Endothelial cell of umbilical vein (primary cell): ENCODE data around the gene CCM2. TPM values are rescaled to one million over a fixed set of nuclear protein-coding genes. Genes with fewer than 3 reads are reported as not detected.

Experiments
- BruUV-seq: library from RNA; stranded (reverse); fragments of 400-500 nt; replicated peaks from 2 replicates; lab custom pipeline; 2021; lab: Mats Ljungman, UMichigan
- CTCF ChIA-PET: fragments of 300-600, 350-600 bp; sonication (Branson Sonifier 250); formaldehyde crosslinking; loops from one replicate; lab custom pipeline; 2021; ENCODE audit warnings: antibody characterized with exemption, inconsistent platforms; lab: Charles Lee
- POLR2A ChIA-PET: fragments of 300-600, 350-600 bp; sonication (Branson Sonifier 250); formaldehyde crosslinking; loops from one replicate; lab custom pipeline; 2021; ENCODE audit warnings: antibody characterized with exemption, inconsistent platforms; lab: Charles Lee
- DNase-seq: peaks from one replicate; pipeline ENCODE4 v3.0.0-alpha.2; 2011; ENCODE audit warnings: low read depth, low spot score
- FAIRE-seq: peaks from 2 replicates; lab custom pipeline; 2011; peaks lifted over from hg19 to GRCh38; lab: Jason Lieb, UNC
- H2AFZ ChIP-seq: 2 replicates; pipeline ENCODE4 v1.6.0; 2012; ENCODE audit warnings: low read depth, low read length, control low read depth, inconsistent platforms
- H3K27ac ChIP-seq: 2 replicates; pipeline ENCODE4 v1.5.1; 2011; ENCODE audit warnings: low read depth, mild to moderate bottlenecking, control low read depth, low read length, moderate library complexity; ENCODE audit not compliant: insufficient read depth
- H3K27me3 ChIP-seq, 2 experiments: 2 replicates each; pipeline versions ENCODE4 v1.6.0 to v1.6.1; 2011; ENCODE audit warnings: low read length in 2 of 2, mixed read lengths in 1 of 2; ENCODE audit not compliant: control insufficient read depth in 2 of 2, insufficient read depth in 2 of 2
- H3K36me3 ChIP-seq, 2 experiments: 2 replicates in 1 of 2; 3 replicates in 1 of 2; pipeline ENCODE4 v1.5.1; 2011; ENCODE audit warnings: low read length in 2 of 2, mild to moderate bottlenecking in 1 of 2, moderate library complexity in 1 of 2; ENCODE audit not compliant: control insufficient read depth in 2 of 2, insufficient read depth in 2 of 2; ENCODE audit errors: extremely low read depth in 1 of 2
- H3K4me1 ChIP-seq: 3 replicates; pipeline ENCODE4 v1.5.1; 2011; ENCODE audit warnings: mild to moderate bottlenecking, low read length; ENCODE audit not compliant: control insufficient read depth, insufficient read depth; ENCODE audit errors: extremely low read depth
- H3K4me2 ChIP-seq: 2 replicates; pipeline ENCODE4 v1.6.1; 2011; ENCODE audit warnings: low read length, control low read depth, mixed read lengths; ENCODE audit not compliant: insufficient read depth
- H3K4me3 ChIP-seq, 3 experiments: fragments of 200-600 bp in 1 of 3; sonication (generic), shearing (Covaris generic) in 1 of 3; replicated peaks in 1 of 3; 2 replicates each; pipeline ENCODE4 v1.5.1; 2011 to 2016; ENCODE audit warnings: control low read depth in 3 of 3, low read length in 3 of 3, mild to moderate bottlenecking in 2 of 3, inconsistent platforms in 1 of 3, low read depth in 1 of 3, moderate library complexity in 1 of 3; ENCODE audit not compliant: insufficient read depth in 1 of 3
- H3K79me2 ChIP-seq: 2 replicates; pipeline ENCODE4 v1.6.0; 2012; ENCODE audit warnings: low read length, inconsistent platforms; ENCODE audit not compliant: control insufficient read depth, insufficient read depth
- H3K9ac ChIP-seq: replicated peaks from 2 replicates; pipeline ENCODE3; 2011; ENCODE audit warnings: low read length, control low read depth; ENCODE audit not compliant: insufficient read depth; ENCODE audit errors: extremely low read depth
- H3K9me1 ChIP-seq: replicated peaks from 3 replicates; pipeline ENCODE4 v1.6.0; 2011; ENCODE audit warnings: mild to moderate bottlenecking, low read length; ENCODE audit not compliant: control insufficient read depth, insufficient read depth; ENCODE audit errors: extremely low read depth
- H3K9me3 ChIP-seq: replicated peaks from 2 replicates; pipeline ENCODE4 v1.5.1; 2012; ENCODE audit warnings: low read length, inconsistent platforms; ENCODE audit not compliant: control insufficient read depth, insufficient read depth
- H4K20me1 ChIP-seq: replicated peaks from 2 replicates; pipeline ENCODE3; 2011; ENCODE audit warnings: mild to moderate bottlenecking, low read length; ENCODE audit not compliant: control insufficient read depth, insufficient read depth; ENCODE audit errors: extremely low read depth
- CTCF ChIP-seq, 2 donors: IDR thresholded peaks; 1 replicate in 1 of 2; 2 replicates in 1 of 2; pipeline ENCODE4 v1.5.1; 2011; ENCODE audit warnings: low read length in 2 of 2, mild to moderate bottlenecking in 2 of 2, moderate library complexity in 2 of 2, control low read depth in 1 of 2, inconsistent platforms in 1 of 2, low read depth in 1 of 2; ENCODE audit not compliant: insufficient read depth in 1 of 2; ENCODE audit errors: extremely low read depth in 1 of 2
- EZH2 ChIP-seq: IDR thresholded peaks from 2 replicates; pipeline ENCODE4 v1.6.1; 2012; ENCODE audit warnings: borderline replicate concordance, low read depth, mild to moderate bottlenecking, moderate library complexity, low read length, inconsistent platforms; ENCODE audit not compliant: severe bottlenecking
- FOS ChIP-seq: IDR thresholded peaks from 2 replicates; pipeline ENCODE4 v1.6.1; 2011; ENCODE audit warnings: mild to moderate bottlenecking, low read length, moderate library complexity, borderline replicate concordance; ENCODE audit not compliant: insufficient read depth
- GATA2 ChIP-seq: IDR thresholded peaks from 2 replicates; pipeline ENCODE4 v1.7.0; 2011; ENCODE audit warnings: low read depth, mild to moderate bottlenecking, moderate library complexity, mixed read lengths, low read length; ENCODE audit not compliant: insufficient read length, insufficient read depth
- JUN ChIP-seq: IDR thresholded peaks from 2 replicates; pipeline ENCODE4 v1.6.1; 2011; ENCODE audit warnings: borderline replicate concordance, low read depth; ENCODE audit not compliant: insufficient read length, insufficient read depth
- MAX ChIP-seq: IDR thresholded peaks from 2 replicates; pipeline ENCODE4 v1.6.1; 2011; ENCODE audit not compliant: insufficient read depth, insufficient read length
- MYC ChIP-seq: IDR thresholded peaks from one replicate; pipeline ENCODE4 v1.6.1; 2011; ENCODE audit warnings: mild to moderate bottlenecking, low read depth, low read length
- POLR2A ChIP-seq: IDR thresholded peaks from 2 replicates; pipeline ENCODE4 v1.6.1; 2012; ENCODE audit warnings: low read depth, mild to moderate bottlenecking, control low read depth, low read length
- POLR2AphosphoS5 ChIP-seq: IDR thresholded peaks from 2 replicates; pipeline ENCODE4 v1.6.1; 2012; ENCODE audit warnings: low read depth, mild to moderate bottlenecking, control low read depth, low read length, moderate library complexity; ENCODE audit not compliant: insufficient read depth
- dilution Hi-C: fragments of 300-500 bp; cut with MboI; formaldehyde crosslinking; loops from one replicate; pipeline ENCODE4 v1.15.0; 2019; ENCODE audit warnings: low sequenced_read_pairs; ENCODE audit not compliant: extremely low pct_ligation_motif_present
- intact Hi-C: fragments of 100-400 bp; cut with micrococcal nuclease; formaldehyde crosslinking; loops from one replicate; pipeline ENCODE4 v1.10.0; 2022
- polyA plus RNA-seq, 4 experiments: library from polyadenylated mRNA; depleted of rRNA in 3 of 4; stranded (reverse) in 3 of 4; unstranded in 1 of 4; fragments of >200 nt; gene quantifications; 2 replicates each; pipeline versions ENCODE4 v1.2.1 to v1.2.3, GENCODE V29; 2011 to 2012; ENCODE audit warnings: missing spikeins in 1 of 4
- total RNA-seq: library from RNA; stranded (reverse); gene quantifications from 2 replicates; pipeline ENCODE4 v1.2.3, GENCODE V29; 2021

Gene CCM2
- total and polyA plus RNA-seq, 2 donors (not counting 3 experiments of a cell fraction or from before 2014, with no cell fraction given) = 66.1 to 70.4 TPM

- POLR2A ChIA-PET = interaction anchor here (0.5 kb wide), 1 partner anchor 128 kb away, joined by 13 read pairs; no protein-coding TSS in a partner anchor
- TF ChIP-seq POLR2AphosphoS5 (no peak), MYC (no peak), GATA2 (no peak), JUN (no peak), POLR2A (no peak), CTCF (IDR thresholded peaks at IDR 0.05; ENCODE audit: extremely low read depth in 1 of 2, insufficient read depth in 1 of 2, low read depth in 1 of 2, low read length in 2 of 2) (no peak), FOS (no peak), EZH2 (no peak), MAX (no peak)
Measured at GRCh38 chr7:44964831-44965440, 35.1 kb upstream of the CCM2 start.

More at GRCh38 chr7:44964831-44965440, 35.1 kb upstream of the CCM2 start:
- H3K4me3 ChIP-seq = no peak overlapping the region
- H4K20me1 ChIP-seq = no peaks in the 10 kb centered on the region
- CTCF ChIA-PET = interaction anchor here (1.7 to 6.3 kb wide), 3 partner anchors 8 to 172 kb away, joined by 3 to 55 read pairs (median 40); no protein-coding TSS in a partner anchor
- DNase-seq (no peak), FAIRE-seq (no peak)
- no TSS peak for BruUV-seq
- no peak overlapping the region for H3K27ac ChIP-seq
- H3K36me3 ChIP-seq = no peaks in the 10 kb centered on the region
- no peak overlapping the region for H3K9ac ChIP-seq
- dilution Hi-C loops (no loop called here), intact Hi-C loops (no loop called here)
- no peaks in the 10 kb centered on the region for H3K79me2 ChIP-seq
- H2AFZ ChIP-seq = no peak overlapping the region
- no peak overlapping the region for H3K4me2 ChIP-seq
- H3K27me3 ChIP-seq = peaks cover 0 to 4% of the 10 kb centered on the region in 2 experiments
- no peaks in the 10 kb centered on the region for H3K9me3 ChIP-seq
- no peaks in the 10 kb centered on the region for H3K9me1 ChIP-seq
- peaks cover 3% of the 10 kb centered on the region for H3K4me1 ChIP-seq
